K562 (cell line): ENCODE measurements around the gene TMEM59. TPM values are rescaled to one million over a fixed set of nuclear protein-coding genes. Genes with fewer than 3 reads are reported as not detected.

ENCODE experiments used
- ARID2 ChIP-seq: fragments of 450-650 bp; IDR thresholded peaks from 2 replicates; pipeline ENCODE4 v1.6.1; 2017; ENCODE audit warnings: antibody characterized with exemption, mild to moderate bottlenecking
- DIDO1 ChIP-seq: fragments of 450-650 bp; IDR thresholded peaks from 2 replicates; pipeline ENCODE4 v1.6.1; 2016; ENCODE audit warnings: low read depth, missing biosample characterization, missing genetic modification characterization
- DLX4 ChIP-seq: fragments of 250-450 bp; sonication (Bioruptor Pico); IDR thresholded peaks from 2 replicates; pipeline ENCODE4 v1.6.1; 2021; ENCODE audit warnings: mild to moderate bottlenecking
- FUS ChIP-seq: fragments of 200-400 bp; formaldehyde crosslinking; optimal IDR thresholded peaks from 2 replicates; pipeline ENCODE3; 2017; ENCODE audit warnings: low read depth, low read length
- KDM4B ChIP-seq, 2 experiments: fragments of 450-650 bp in 1 of 2; sonication (generic) in 1 of 2; IDR thresholded peaks; 2 replicates each; pipeline ENCODE4 v1.6.1; 2016 to 2017; ENCODE audit warnings: borderline replicate concordance in 2 of 2, antibody characterized with exemption in 1 of 2, low read depth in 1 of 2, mild to moderate bottlenecking in 1 of 2
- KLF16 ChIP-seq: IDR thresholded peaks from 2 replicates; pipeline ENCODE4 v1.6.1; 2016; ENCODE audit warnings: antibody characterized with exemption
- LARP7 ChIP-seq: fragments of 450-650 bp; IDR thresholded peaks from 2 replicates; pipeline ENCODE4 v1.6.1; 2016
- MAFF ChIP-seq: IDR thresholded peaks from 2 replicates; pipeline ENCODE4 v1.6.1; 2012; ENCODE audit warnings: low read length, improper control_type of control experiment
- MAFG ChIP-seq: fragments of 450-650 bp; conservative IDR thresholded peaks from 2 replicates; pipeline ENCODE4 v1.6.1; 2016; ENCODE audit warnings: missing genetic modification characterization, missing compliant biosample characterization
- NCOA4 ChIP-seq: fragments of 450-650 bp; IDR thresholded peaks from 2 replicates; pipeline ENCODE4 v1.6.1; 2018; ENCODE audit warnings: mild to moderate bottlenecking; ENCODE audit not compliant: partially characterized antibody
- NR2C2 ChIP-seq, 2 experiments: fragments of 200-800 bp in 1 of 2; sonication (Bioruptor generic) in 1 of 2; sonication (generic) in 1 of 2; formaldehyde crosslinking in 1 of 2; IDR thresholded peaks; 2 replicates each; pipeline versions ENCODE4 v1.6.1 to v1.8.0; 2016 to 2022; ENCODE audit warnings: mild to moderate bottlenecking in 1 of 2, missing compliant biosample characterization in 1 of 2, missing genetic modification characterization in 1 of 2, missing genetic modification reagents in 1 of 2
- NR4A1 ChIP-seq, 2 experiments: fragments of 250-450 bp in 1 of 2; fragments of 450-650 bp in 1 of 2; sonication (Bioruptor Pico) in 1 of 2; IDR thresholded peaks; 2 replicates each; pipeline versions ENCODE4 v1.4.0 to v1.6.1; 2016 to 2020; ENCODE audit warnings: mild to moderate bottlenecking in 2 of 2, missing compliant biosample characterization in 1 of 2, missing genetic modification characterization in 1 of 2, moderate library complexity in 1 of 2
- OTX1 ChIP-seq: fragments of 450-650 bp; formaldehyde crosslinking; IDR thresholded peaks from 2 replicates; pipeline ENCODE4 v1.4.0; 2022; ENCODE audit warnings: mild to moderate bottlenecking
- RBFOX2 ChIP-seq: fragments of 200-400 bp; formaldehyde crosslinking; IDR thresholded peaks from 2 replicates; pipeline ENCODE4 v1.6.1; 2017; ENCODE audit warnings: low read depth, mild to moderate bottlenecking, low read length, moderate library complexity
- RFX7 ChIP-seq: fragments of 250-450 bp; sonication (Bioruptor Pico); IDR thresholded peaks from 2 replicates; pipeline ENCODE4 v1.5.1; 2021; ENCODE audit warnings: mild to moderate bottlenecking
- TARDBP ChIP-seq: fragments of 450-650 bp; IDR thresholded peaks from 2 replicates; pipeline ENCODE4 v1.6.1; 2016
- ZNF217 ChIP-seq: sonication (generic); formaldehyde crosslinking; IDR thresholded peaks from 2 replicates; pipeline ENCODE4 v1.8.0; 2022; ENCODE audit warnings: mild to moderate bottlenecking, missing genetic modification reagents
- ZNF3 ChIP-seq: fragments of 250-450 bp; sonication (Bioruptor Pico); IDR thresholded peaks from 2 replicates; pipeline ENCODE4 v1.5.0; 2021; ENCODE audit warnings: mild to moderate bottlenecking, moderate library complexity
- ZZZ3 ChIP-seq: fragments of 450-650 bp; IDR thresholded peaks from 2 replicates; pipeline ENCODE4 v1.6.1; 2016; ENCODE audit warnings: antibody characterized with exemption, mild to moderate bottlenecking, moderate library complexity
- polyA plus RNA-seq, 8 experiments: library from polyadenylated mRNA; depleted of rRNA in 4 of 8; stranded (reverse) in 5 of 8; unstranded in 3 of 8; fragments of >200 nt; fragmentation: Nextera tagmentation in 2 of 8; fragmentation: Illumina TruSeq in 1 of 8; extraction: Ambion mirVana in 2 of 8; extraction: Trizol in 1 of 8; gene quantifications; 2 replicates each; pipeline versions ENCODE4 v1.2.1 to v1.2.3, GENCODE V29; 2011 to 2014; ENCODE audit warnings: inconsistent platforms in 1 of 8, missing spikeins in 1 of 8
- total RNA-seq, 7 experiments: library from RNA; depleted of rRNA in 6 of 7; stranded (reverse); fragments of >200 nt in 6 of 7; fragmentation: Illumina TruSeq in 2 of 7; extraction: Trizol in 2 of 7; gene quantifications; 2 replicates each; pipeline versions ENCODE4 v1.2.1 to v1.2.3, GENCODE V29; 2011 to 2021; ENCODE audit warnings: low replicate concordance in 1 of 7
- TF ChIP-seq, protein P1 (sequence below): IDR thresholded peaks from 2 replicates; pipeline ENCODE4 v1.6.1; 2016; ENCODE audit warnings: missing genetic modification characterization, missing compliant biosample characterization
- TF ChIP-seq, protein P2 (sequence below): fragments of 250-450 bp; sonication (Bioruptor Pico); IDR thresholded peaks from 2 replicates; pipeline ENCODE4 v1.8.0; 2022; ENCODE audit warnings: inconsistent platforms
- TF ChIP-seq, protein P3 (sequence below): fragments of 450-650 bp; IDR thresholded peaks from 2 replicates; pipeline ENCODE4 v1.6.1; 2016; ENCODE audit warnings: mild to moderate bottlenecking

TMEM59 gene
- total and polyA plus RNA-seq, 9 of the 15 experiments (the other 6 are each of a cell fraction or from before 2014, with no cell fraction given): 93.1 to 316 (median 151) TPM

DNA sequence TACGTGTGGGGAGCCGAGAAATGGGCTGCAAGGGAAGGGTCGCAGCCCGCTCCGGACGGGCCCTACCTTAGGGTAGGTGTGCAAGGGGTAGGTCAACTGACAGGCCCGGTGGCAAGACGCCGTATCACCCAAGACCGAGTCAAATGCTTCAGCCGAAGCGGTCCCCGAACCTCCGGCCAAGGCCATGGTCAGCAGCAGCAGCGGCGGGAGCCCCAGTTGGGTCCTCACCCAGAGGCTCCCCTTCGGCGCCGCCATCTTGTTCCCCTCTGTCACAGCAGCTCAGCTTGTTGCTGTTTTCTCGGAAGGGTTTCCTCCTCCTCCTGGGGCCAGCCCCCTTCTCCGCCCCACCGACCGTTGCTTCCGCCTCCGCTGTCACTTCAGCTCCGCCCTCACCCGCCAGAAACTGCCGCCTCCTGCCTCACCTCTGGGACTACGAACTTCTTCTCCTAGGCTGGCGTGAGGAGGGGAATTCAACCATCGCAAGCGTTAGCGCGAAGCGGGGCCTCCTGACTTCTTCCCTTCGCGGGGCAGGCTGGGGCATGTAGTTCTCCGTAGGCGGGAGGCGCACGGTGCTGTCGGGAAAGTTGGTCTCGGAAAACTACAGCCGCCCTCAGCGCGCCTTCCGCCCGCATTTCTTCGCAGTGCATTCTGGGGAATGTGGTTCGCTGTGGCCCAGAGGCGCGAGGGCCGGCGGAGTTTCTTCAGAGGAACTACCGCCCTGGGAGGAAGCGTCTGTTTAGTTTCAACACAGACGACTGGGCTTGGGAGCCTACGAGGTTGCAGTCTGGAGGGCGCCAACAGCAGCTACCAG lies at the start of gene TMEM59, which contains the start of gene TCEANC2 (continued):
- TF ChIP-seq ZZZ3 (no peak), RFX7 (CRISPR knock-in tag) (no peak), ZNF3 (CRISPR knock-in tag) (no peak), TARDBP (no peak), MAFF (no peak), OTX1 (CRISPR knock-in tag) (no peak), RBFOX2 (peak; percentile 89), NR4A1 (CRISPR knock-in tag; IDR thresholded peaks at IDR 0.05) (no peak), NR4A1 (tag; IDR thresholded peaks at IDR 0.05) (peak; percentile 47; the same call in 1 of the 2 replicates), ARID2 (no peak), KDM4B (IDR thresholded peaks at IDR 0.05; ENCODE audit: borderline replicate concordance in 2 of 2, low read depth in 1 of 2) (peak in 1 of 2 experiments; percentile 93; a peak in 1 of 4 replicates), NCOA4 (no peak), DIDO1 (no peak), NR2C2 (CRISPR knock-in tag; IDR thresholded peaks at IDR 0.05) (peak; percentile 75), NR2C2 (tag; IDR thresholded peaks at IDR 0.05) (peak; percentile 95), LARP7 (no peak), ZNF217 (CRISPR knock-in tag) (no peak), DLX4 (no peak), KLF16 (no peak), FUS (no peak), MAFG (tag) (no peak)
- TF ChIP-seq, protein P1, sequence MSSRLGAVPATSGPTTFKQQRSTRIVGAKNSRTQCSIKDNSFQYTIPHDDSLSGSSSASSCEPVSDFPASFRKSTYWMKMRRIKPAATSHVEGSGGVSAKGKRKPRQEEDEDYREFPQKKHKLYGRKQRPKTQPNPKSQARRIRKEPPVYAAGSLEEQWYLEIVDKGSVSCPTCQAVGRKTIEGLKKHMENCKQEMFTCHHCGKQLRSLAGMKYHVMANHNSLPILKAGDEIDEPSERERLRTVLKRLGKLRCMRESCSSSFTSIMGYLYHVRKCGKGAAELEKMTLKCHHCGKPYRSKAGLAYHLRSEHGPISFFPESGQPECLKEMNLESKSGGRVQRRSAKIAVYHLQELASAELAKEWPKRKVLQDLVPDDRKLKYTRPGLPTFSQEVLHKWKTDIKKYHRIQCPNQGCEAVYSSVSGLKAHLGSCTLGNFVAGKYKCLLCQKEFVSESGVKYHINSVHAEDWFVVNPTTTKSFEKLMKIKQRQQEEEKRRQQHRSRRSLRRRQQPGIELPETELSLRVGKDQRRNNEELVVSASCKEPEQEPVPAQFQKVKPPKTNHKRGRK (tag): no peak
- TF ChIP-seq, protein P2, sequence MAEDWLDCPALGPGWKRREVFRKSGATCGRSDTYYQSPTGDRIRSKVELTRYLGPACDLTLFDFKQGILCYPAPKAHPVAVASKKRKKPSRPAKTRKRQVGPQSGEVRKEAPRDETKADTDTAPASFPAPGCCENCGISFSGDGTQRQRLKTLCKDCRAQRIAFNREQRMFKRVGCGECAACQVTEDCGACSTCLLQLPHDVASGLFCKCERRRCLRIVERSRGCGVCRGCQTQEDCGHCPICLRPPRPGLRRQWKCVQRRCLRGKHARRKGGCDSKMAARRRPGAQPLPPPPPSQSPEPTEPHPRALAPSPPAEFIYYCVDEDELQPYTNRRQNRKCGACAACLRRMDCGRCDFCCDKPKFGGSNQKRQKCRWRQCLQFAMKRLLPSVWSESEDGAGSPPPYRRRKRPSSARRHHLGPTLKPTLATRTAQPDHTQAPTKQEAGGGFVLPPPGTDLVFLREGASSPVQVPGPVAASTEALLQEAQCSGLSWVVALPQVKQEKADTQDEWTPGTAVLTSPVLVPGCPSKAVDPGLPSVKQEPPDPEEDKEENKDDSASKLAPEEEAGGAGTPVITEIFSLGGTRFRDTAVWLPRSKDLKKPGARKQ (CRISPR knock-in tag): no peak
- TF ChIP-seq, protein P3, sequence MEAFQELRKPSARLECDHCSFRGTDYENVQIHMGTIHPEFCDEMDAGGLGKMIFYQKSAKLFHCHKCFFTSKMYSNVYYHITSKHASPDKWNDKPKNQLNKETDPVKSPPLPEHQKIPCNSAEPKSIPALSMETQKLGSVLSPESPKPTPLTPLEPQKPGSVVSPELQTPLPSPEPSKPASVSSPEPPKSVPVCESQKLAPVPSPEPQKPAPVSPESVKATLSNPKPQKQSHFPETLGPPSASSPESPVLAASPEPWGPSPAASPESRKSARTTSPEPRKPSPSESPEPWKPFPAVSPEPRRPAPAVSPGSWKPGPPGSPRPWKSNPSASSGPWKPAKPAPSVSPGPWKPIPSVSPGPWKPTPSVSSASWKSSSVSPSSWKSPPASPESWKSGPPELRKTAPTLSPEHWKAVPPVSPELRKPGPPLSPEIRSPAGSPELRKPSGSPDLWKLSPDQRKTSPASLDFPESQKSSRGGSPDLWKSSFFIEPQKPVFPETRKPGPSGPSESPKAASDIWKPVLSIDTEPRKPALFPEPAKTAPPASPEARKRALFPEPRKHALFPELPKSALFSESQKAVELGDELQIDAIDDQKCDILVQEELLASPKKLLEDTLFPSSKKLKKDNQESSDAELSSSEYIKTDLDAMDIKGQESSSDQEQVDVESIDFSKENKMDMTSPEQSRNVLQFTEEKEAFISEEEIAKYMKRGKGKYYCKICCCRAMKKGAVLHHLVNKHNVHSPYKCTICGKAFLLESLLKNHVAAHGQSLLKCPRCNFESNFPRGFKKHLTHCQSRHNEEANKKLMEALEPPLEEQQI: no peak
